NCI-H526 (cell line): Measurements from ENCODE around the gene PTPN3.

Experiments used
- DNase-seq, 2 experiments: peaks; one replicate each; lab custom pipeline; 2025; lab: John Stamatoyannopoulos, UW

PTPN3 gene

GRCh38 chr9:109477258-109478050, 20.7 kb downstream of the PTPN3 start:
- DNase-seq: peak in 1 of 2 experiments; percentile 54

GRCh38 chr9:109476642-109477257, 21.4 kb downstream of the PTPN3 start:
- no peak for DNase-seq

- DNase-seq: no peak
Observed at GRCh38 chr9:109475526-109475925, 22.6 kb downstream of the PTPN3 start.

GRCh38 chr9:109474944-109475343, 23.2 kb downstream of the PTPN3 start:
- DNase-seq: no peak

- DNase-seq: no peak
Observed at GRCh38 chr9:109474170-109474569, 23.9 kb downstream of the PTPN3 start.

GRCh38 chr9:109473329-109473728, 24.8 kb downstream of the PTPN3 start:
- no peak for DNase-seq

GRCh38 chr9:109471475-109472393, 26.4 kb downstream of the PTPN3 start:
- DNase-seq: no peak

GRCh38 chr9:109469646-109470358, 28.3 kb downstream of the PTPN3 start:
- peak; percentile 45 to 66 for DNase-seq

- peak in 1 of 2 experiments; percentile 7 for DNase-seq
Observed at GRCh38 chr9:109468927-109469326, 29.2 kb downstream of the PTPN3 start.

GRCh38 chr9:109467936-109468335, 30.2 kb downstream of the PTPN3 start:
- no peak for DNase-seq

- no peak for DNase-seq
Observed at GRCh38 chr9:109466623-109467590, 31.2 kb downstream of the PTPN3 start.

- no peak for DNase-seq
Observed at GRCh38 chr9:109463924-109464625, 34.0 kb downstream of the PTPN3 start.

GRCh38 chr9:109460576-109460975, 37.5 kb downstream of the PTPN3 start:
- DNase-seq: no peak

- DNase-seq: no peak
Observed at GRCh38 chr9:109459423-109459822, 38.7 kb downstream of the PTPN3 start.

GRCh38 chr9:109458453-109459211, 39.5 kb downstream of the PTPN3 start:
- no peak for DNase-seq

GRCh38 chr9:109456811-109457210, 41.3 kb downstream of the PTPN3 start:
- DNase-seq: no peak

GRCh38 chr9:109455861-109456260, 42.2 kb downstream of the PTPN3 start:
- DNase-seq: no peak

- no peak for DNase-seq
Observed at GRCh38 chr9:109455391-109455790, 42.7 kb downstream of the PTPN3 start.

- DNase-seq: no peak
Observed at GRCh38 chr9:109454601-109455155, 43.4 kb downstream of the PTPN3 start.
